Activated T-helper 17 cell treated with anti-CD3 and anti-CD28 coated beads, Interleukin-2, amount 50 U/mL, for 72 hours (primary cell): ENCODE data around the gene MYO16. TPM values are rescaled to one million over a fixed set of nuclear protein-coding genes. Genes with fewer than 3 reads are reported as not detected.

Source experiments
- ATAC-seq: fragments of 150-1000 bp; cut with Tn5 transposase; replicated peaks from 2 replicates; pipeline ENCODE4 v1.10.0; 2021; ENCODE audit warnings: mild to moderate bottlenecking, moderate library complexity
- H3K27ac Mint-ChIP-seq: one replicate; pipeline ENCODE4 v1.8.0; 2022; ENCODE audit warnings: mixed read lengths
- H3K27me3 Mint-ChIP-seq: one replicate; pipeline ENCODE4 v1.8.0; 2022; ENCODE audit warnings: mixed read lengths
- H3K36me3 Mint-ChIP-seq: one replicate; pipeline ENCODE4 v1.8.0; 2022; ENCODE audit warnings: low read depth, mild to moderate bottlenecking, mixed read lengths
- H3K4me1 Mint-ChIP-seq: one replicate; pipeline ENCODE4 v1.8.0; 2022; ENCODE audit warnings: mixed read lengths
- H3K4me3 Mint-ChIP-seq: one replicate; pipeline ENCODE4 v1.8.0; 2022; ENCODE audit warnings: mild to moderate bottlenecking, mixed read lengths
- H3K9me3 Mint-ChIP-seq: one replicate; pipeline ENCODE4 v1.8.0; 2022; ENCODE audit warnings: mixed read lengths
- total RNA-seq, 2 donors: library from RNA; stranded (reverse); gene quantifications; one replicate each; pipeline ENCODE4 v1.2.3, GENCODE V29; 2022

Gene MYO16
- total RNA-seq, 2 donors from 2014 or later, result not detected

GRCh38 chr13:109253316-109253715 is 623.9 kb downstream of the MYO16 start:
- Mint-ChIP-seq H3K27ac (no peak overlapping the region), H3K27me3 (no peaks in the 10 kb centered on the region), H3K4me1 (no peaks in the 10 kb centered on the region), H3K4me3 (no peak overlapping the region), H3K9me3 (peaks cover 3% of the 10 kb centered on the region), H3K36me3 (no peaks in the 10 kb centered on the region)
- ATAC-seq, result no peak

GRCh38 chr13:109254274-109254673 is 624.9 kb downstream of the MYO16 start:
- no peak for ATAC-seq
- Mint-ChIP-seq H3K27ac (no peak overlapping the region), H3K4me1 (no peaks in the 10 kb centered on the region), H3K9me3 (peaks cover 7% of the 10 kb centered on the region), H3K36me3 (no peaks in the 10 kb centered on the region), H3K4me3 (no peak overlapping the region), H3K27me3 (no peaks in the 10 kb centered on the region)

DNA sequence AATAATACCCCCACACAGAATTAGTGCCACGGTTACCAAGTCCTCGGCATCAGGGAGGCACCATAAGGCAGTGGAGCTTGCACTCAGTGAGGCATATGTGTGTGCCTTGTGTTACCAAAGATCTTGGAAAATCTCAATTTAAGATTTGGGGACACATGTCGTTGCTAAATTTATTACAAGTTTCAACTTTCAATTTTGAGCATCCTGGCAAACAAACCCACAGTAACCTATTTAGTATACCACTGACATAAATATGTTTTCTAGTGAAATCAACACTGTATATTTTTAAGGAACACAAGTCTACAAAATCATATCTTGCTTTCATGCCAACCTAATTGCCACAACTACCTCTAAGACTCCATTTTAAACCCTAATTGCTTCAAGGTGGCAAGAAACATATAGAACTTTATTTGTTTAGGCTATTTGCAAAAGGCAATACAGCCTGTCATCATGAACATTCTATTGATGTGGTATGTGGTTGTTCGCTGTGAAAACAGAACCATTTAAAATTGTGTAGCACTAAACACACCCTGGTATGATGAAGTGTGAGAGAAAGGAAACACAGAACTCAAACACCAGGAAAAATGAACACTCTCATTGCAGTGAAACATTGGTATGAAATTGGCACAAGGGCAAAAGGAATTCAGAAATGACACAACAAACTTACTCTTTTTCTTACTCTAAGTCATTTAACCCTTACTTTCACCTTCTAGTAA is 625.9 kb downstream of the MYO16 start:
- no peaks in the 10 kb centered on the region for H3K4me1 Mint-ChIP-seq

DNA sequence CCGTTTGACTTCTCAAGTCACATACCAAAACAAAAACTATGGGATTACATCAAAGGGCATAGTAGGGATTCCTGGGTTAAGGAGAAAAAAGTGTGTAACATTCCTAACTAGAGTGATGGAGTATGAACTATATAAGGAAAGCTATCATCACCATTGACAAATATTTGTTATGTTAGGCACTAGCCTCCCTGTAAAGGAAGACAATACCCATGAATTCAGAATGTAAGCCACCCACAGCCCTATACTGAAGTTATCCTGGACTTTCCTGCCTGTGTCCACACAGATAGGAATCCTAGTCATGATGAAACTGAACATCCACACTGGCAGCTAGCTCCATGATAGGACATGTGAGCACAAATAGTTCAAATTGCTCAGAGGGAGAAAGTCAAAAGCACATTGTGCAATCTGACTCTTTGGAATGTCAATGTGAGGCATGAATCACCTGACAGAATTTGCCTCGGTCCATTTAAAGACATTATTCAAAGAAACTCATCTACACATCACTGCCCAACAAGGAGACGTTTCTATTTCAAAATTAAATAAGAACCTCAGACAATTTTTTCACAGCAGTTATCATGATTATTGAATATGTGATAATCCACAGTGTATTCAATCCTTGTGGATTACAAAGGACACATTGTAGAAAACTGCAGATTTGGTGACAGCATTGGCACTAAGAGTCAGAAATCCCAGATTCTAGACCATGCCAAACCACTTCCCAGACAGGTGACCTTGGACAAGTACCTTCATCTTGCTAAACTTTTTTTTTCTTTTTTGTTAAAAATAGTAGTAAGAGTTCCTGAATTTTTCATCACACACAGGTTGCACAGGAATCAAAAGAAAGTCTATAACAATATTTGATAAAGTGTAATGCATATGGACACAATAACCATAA is 627.7 kb downstream of the MYO16 start:
- no peaks in the 10 kb centered on the region for H3K4me1 Mint-ChIP-seq

More for the DNA sequence above, 625.9 kb downstream of the MYO16 start:
- Mint-ChIP-seq H3K27ac (no peak overlapping the region), H3K4me3 (no peak overlapping the region), H3K36me3 (no peaks in the 10 kb centered on the region), H3K9me3 (peaks cover 7% of the 10 kb centered on the region), H3K27me3 (no peaks in the 10 kb centered on the region)
- no peak for ATAC-seq

More for the DNA sequence above, 627.7 kb downstream of the MYO16 start:
- no peak for ATAC-seq
- H3K27ac Mint-ChIP-seq, result no peak overlapping the region
- H3K4me3 Mint-ChIP-seq, result no peak overlapping the region
- H3K27me3 Mint-ChIP-seq, result no peaks in the 10 kb centered on the region
- H3K9me3 Mint-ChIP-seq, result peaks cover 7% of the 10 kb centered on the region
- H3K36me3 Mint-ChIP-seq, result no peaks in the 10 kb centered on the region
